DND-41 (cell line): Measurements from ENCODE around the gene BCR.

ENCODE experiments used
- EZH2 ChIP-seq: IDR thresholded peaks from 3 replicates; pipeline ENCODE4 v1.6.1; 2012; ENCODE audit warnings: borderline replicate concordance, low read depth, mild to moderate bottlenecking, moderate library complexity, low read length, inconsistent platforms; ENCODE audit not compliant: severe bottlenecking
- TF ChIP-seq, protein P1 (sequence below): IDR thresholded peaks from 2 replicates; pipeline ENCODE4 v1.5.1; 2012; ENCODE audit warnings: borderline replicate concordance, low read length, moderate library complexity, mild to moderate bottlenecking; ENCODE audit not compliant: poor library complexity, severe bottlenecking; ENCODE audit errors: extremely low read depth

DNA sequence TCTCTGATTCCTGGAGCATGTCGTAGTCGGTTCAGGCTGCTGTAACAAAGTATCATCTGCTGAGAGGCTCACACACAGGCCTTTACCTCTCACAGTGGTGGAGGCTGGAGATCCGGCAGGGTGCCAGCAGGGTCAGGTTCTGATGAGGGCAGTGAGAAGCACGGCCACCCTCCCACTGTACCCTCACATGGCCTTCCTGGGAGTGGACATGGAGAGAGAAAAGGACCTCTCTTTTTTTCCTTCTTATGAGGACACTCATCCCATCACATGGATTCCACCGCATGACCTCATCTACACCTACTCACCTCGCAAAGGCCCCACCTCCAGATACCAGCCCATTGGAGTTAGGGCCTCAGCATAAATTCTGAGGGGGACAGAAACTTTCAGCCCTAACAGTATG lies 99.5 kb downstream of the BCR start:
- TF ChIP-seq, protein P1, sequence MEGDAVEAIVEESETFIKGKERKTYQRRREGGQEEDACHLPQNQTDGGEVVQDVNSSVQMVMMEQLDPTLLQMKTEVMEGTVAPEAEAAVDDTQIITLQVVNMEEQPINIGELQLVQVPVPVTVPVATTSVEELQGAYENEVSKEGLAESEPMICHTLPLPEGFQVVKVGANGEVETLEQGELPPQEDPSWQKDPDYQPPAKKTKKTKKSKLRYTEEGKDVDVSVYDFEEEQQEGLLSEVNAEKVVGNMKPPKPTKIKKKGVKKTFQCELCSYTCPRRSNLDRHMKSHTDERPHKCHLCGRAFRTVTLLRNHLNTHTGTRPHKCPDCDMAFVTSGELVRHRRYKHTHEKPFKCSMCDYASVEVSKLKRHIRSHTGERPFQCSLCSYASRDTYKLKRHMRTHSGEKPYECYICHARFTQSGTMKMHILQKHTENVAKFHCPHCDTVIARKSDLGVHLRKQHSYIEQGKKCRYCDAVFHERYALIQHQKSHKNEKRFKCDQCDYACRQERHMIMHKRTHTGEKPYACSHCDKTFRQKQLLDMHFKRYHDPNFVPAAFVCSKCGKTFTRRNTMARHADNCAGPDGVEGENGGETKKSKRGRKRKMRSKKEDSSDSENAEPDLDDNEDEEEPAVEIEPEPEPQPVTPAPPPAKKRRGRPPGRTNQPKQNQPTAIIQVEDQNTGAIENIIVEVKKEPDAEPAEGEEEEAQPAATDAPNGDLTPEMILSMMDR, result no peak
- TF ChIP-seq EZH2, result no peak
